ENCODE measurements around the gene TEX28. TPM values are rescaled to one million over a fixed set of nuclear protein-coding genes. Genes with fewer than 3 reads are reported as not detected.

Gene TEX28
- total and polyA plus RNA-seq, 2 experiments from 2014 or later, result not detected

- TF ChIP-seq, protein P1, sequence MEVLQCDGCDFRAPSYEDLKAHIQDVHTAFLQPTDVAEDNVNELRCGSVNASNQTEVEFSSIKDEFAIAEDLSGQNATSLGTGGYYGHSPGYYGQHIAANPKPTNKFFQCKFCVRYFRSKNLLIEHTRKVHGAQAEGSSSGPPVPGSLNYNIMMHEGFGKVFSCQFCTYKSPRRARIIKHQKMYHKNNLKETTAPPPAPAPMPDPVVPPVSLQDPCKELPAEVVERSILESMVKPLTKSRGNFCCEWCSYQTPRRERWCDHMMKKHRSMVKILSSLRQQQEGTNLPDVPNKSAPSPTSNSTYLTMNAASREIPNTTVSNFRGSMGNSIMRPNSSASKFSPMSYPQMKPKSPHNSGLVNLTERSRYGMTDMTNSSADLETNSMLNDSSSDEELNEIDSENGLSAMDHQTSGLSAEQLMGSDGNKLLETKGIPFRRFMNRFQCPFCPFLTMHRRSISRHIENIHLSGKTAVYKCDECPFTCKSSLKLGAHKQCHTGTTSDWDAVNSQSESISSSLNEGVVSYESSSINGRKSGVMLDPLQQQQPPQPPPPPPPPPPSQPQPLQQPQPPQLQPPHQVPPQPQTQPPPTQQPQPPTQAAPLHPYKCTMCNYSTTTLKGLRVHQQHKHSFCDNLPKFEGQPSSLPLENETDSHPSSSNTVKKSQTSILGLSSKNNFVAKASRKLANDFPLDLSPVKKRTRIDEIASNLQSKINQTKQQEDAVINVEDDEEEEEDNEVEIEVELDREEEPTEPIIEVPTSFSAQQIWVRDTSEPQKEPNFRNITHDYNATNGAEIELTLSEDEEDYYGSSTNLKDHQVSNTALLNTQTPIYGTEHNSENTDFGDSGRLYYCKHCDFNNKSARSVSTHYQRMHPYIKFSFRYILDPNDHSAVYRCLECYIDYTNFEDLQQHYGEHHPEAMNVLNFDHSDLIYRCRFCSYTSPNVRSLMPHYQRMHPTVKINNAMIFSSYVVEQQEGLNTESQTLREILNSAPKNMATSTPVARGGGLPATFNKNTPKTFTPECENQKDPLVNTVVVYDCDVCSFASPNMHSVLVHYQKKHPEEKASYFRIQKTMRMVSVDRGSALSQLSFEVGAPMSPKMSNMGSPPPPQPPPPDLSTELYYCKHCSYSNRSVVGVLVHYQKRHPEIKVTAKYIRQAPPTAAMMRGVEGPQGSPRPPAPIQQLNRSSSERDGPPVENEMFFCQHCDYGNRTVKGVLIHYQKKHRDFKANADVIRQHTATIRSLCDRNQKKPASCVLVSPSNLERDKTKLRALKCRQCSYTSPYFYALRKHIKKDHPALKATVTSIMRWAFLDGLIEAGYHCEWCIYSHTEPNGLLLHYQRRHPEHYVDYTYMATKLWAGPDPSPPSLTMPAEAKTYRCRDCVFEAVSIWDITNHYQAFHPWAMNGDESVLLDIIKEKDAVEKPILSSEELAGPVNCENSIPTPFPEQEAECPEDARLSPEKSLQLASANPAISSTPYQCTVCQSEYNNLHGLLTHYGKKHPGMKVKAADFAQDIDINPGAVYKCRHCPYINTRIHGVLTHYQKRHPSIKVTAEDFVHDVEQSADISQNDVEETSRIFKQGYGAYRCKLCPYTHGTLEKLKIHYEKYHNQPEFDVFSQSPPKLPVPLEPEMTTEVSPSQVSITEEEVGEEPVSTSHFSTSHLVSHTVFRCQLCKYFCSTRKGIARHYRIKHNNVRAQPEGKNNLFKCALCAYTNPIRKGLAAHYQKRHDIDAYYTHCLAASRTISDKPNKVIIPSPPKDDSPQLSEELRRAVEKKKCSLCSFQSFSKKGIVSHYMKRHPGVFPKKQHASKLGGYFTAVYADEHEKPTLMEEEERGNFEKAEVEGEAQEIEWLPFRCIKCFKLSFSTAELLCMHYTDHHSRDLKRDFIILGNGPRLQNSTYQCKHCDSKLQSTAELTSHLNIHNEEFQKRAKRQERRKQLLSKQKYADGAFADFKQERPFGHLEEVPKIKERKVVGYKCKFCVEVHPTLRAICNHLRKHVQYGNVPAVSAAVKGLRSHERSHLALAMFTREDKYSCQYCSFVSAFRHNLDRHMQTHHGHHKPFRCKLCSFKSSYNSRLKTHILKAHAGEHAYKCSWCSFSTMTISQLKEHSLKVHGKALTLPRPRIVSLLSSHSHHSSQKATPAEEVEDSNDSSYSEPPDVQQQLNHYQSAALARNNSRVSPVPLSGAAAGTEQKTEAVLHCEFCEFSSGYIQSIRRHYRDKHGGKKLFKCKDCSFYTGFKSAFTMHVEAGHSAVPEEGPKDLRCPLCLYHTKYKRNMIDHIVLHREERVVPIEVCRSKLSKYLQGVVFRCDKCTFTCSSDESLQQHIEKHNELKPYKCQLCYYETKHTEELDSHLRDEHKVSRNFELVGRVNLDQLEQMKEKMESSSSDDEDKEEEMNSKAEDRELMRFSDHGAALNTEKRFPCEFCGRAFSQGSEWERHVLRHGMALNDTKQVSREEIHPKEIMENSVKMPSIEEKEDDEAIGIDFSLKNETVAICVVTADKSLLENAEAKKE (CRISPR knock-in tag; IDR thresholded peaks at IDR 0.05), result no peak
- TF ChIP-seq NANOG (IDR thresholded peaks at IDR 0.05; ENCODE audit: borderline replicate concordance), result no peak
- no peak for TF ChIP-seq POLR2AphosphoS5 (IDR thresholded peaks at IDR 0.05; ENCODE audit: low read depth)
- TF ChIP-seq, protein P2, sequence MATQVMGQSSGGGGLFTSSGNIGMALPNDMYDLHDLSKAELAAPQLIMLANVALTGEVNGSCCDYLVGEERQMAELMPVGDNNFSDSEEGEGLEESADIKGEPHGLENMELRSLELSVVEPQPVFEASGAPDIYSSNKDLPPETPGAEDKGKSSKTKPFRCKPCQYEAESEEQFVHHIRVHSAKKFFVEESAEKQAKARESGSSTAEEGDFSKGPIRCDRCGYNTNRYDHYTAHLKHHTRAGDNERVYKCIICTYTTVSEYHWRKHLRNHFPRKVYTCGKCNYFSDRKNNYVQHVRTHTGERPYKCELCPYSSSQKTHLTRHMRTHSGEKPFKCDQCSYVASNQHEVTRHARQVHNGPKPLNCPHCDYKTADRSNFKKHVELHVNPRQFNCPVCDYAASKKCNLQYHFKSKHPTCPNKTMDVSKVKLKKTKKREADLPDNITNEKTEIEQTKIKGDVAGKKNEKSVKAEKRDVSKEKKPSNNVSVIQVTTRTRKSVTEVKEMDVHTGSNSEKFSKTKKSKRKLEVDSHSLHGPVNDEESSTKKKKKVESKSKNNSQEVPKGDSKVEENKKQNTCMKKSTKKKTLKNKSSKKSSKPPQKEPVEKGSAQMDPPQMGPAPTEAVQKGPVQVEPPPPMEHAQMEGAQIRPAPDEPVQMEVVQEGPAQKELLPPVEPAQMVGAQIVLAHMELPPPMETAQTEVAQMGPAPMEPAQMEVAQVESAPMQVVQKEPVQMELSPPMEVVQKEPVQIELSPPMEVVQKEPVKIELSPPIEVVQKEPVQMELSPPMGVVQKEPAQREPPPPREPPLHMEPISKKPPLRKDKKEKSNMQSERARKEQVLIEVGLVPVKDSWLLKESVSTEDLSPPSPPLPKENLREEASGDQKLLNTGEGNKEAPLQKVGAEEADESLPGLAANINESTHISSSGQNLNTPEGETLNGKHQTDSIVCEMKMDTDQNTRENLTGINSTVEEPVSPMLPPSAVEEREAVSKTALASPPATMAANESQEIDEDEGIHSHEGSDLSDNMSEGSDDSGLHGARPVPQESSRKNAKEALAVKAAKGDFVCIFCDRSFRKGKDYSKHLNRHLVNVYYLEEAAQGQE (IDR thresholded peaks at IDR 0.05; ENCODE audit: unreplicated experiment), result no peak
Observed at GRCh38 chrX:154322890-154323289, 28.0 kb upstream of the TEX28 start (continued).

DNA sequence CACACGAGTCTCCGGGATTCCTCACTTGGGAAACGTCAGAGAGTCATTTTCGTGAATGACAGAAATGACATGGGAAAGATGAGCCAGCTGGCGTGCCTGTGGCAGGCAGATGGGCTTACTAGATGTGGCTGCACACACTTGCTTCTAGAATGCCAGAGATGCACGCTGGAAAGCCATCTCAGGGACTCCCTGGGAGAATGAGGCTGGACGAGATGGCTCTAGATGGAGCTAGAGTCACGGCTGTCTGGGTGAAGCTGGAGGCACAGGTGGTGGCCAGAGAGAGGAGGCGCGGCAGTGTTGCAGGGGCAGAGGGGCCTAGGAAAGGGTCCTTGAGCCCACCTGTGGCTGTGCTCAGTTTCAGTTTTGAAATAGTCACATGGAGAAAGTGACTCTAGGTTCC is 26.7 kb upstream of the TEX28 start:
- H3K27ac ChIP-seq (ENCODE audit: low read depth), result no peak overlapping the region
- H3K79me2 ChIP-seq (replicated peaks; ENCODE audit: insufficient read depth), result no peaks in the 10 kb centered on the region
- Mint-ChIP-seq H3K27ac (no peak overlapping the region), H3K27me3 (ENCODE audit: insufficient read depth, low read depth, poor library complexity) (peaks cover 3% of the 10 kb centered on the region), H3K4me3 (no peak overlapping the region), H3K4me1 (peaks cover 3% of the 10 kb centered on the region; the same call in 1 of the 3 replicates), H3K36me3 (ENCODE audit: low read depth) (no peaks in the 10 kb centered on the region), H3K9me3 (no peaks in the 10 kb centered on the region)
- no peak for DNase-seq (ENCODE audit: low spot score)
- no peaks in the 10 kb centered on the region for H4K20me1 ChIP-seq (replicated peaks; ENCODE audit: insufficient read depth)
- H3F3A ChIP-seq (replicated peaks; ENCODE audit: low read depth), result no peaks in the 10 kb centered on the region
- H3K4me1 ChIP-seq (ENCODE audit: insufficient read depth), result no peaks in the 10 kb centered on the region
- H3K4me2 ChIP-seq, result no peak overlapping the region
- H3K36me3 ChIP-seq (ENCODE audit: insufficient read depth), result no peaks in the 10 kb centered on the region
- H3K9me2 ChIP-seq (ENCODE audit: insufficient read depth), result no peaks in the 10 kb centered on the region
- ATAC-seq, result peak; percentile 28; the same call in 1 of the 3 replicates
- H3K4me3 ChIP-seq, result no peak overlapping the region
- no peak overlapping the region for H2AFZ ChIP-seq
- no peaks in the 10 kb centered on the region for H3K27me3 ChIP-seq (ENCODE audit: insufficient read depth)
- TF ChIP-seq ETS1 (IDR thresholded peaks at IDR 0.05) (no peak), CREB1 (CRISPR knock-in tag; IDR thresholded peaks at IDR 0.05; ENCODE audit: low read depth) (no peak)
